PC-9 (cell line): ENCODE data around the gene ADPRM.

Source experiments
- EZH2 ChIP-seq: fragments of 200-600 bp; sonication (generic); IDR thresholded peaks from 2 replicates; pipeline ENCODE4 v1.8.0; 2017; ENCODE audit warnings: antibody characterized with exemption, low read depth
- TF ChIP-seq, protein P1 (sequence below): fragments of 200-600 bp; sonication (generic); conservative IDR thresholded peaks from 2 replicates; pipeline ENCODE4 v1.6.1; 2017; ENCODE audit warnings: mixed run types, antibody characterized with exemption, mild to moderate bottlenecking, moderate library complexity

DNA sequence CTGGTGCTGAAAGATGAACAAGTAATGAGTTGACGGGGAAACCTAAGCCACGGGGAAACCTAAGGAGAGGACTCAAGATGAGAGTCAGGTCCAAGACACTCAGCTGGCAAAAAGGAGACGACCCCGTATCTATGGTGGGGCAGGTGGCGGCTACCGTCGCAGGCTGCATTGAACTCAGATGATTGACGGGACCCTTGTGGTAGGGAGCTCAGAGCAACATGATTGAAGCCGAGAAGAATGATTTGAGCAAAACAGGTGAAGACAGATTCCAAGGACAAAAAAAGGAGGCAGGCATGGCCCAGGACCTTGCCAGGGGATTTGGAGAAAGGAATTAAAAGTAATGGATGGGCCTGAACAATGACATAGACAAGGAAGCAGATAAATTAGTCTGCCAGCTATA lies 32.8 kb upstream of the ADPRM start:
- TF ChIP-seq EZH2, result no peak
- TF ChIP-seq, protein P1, sequence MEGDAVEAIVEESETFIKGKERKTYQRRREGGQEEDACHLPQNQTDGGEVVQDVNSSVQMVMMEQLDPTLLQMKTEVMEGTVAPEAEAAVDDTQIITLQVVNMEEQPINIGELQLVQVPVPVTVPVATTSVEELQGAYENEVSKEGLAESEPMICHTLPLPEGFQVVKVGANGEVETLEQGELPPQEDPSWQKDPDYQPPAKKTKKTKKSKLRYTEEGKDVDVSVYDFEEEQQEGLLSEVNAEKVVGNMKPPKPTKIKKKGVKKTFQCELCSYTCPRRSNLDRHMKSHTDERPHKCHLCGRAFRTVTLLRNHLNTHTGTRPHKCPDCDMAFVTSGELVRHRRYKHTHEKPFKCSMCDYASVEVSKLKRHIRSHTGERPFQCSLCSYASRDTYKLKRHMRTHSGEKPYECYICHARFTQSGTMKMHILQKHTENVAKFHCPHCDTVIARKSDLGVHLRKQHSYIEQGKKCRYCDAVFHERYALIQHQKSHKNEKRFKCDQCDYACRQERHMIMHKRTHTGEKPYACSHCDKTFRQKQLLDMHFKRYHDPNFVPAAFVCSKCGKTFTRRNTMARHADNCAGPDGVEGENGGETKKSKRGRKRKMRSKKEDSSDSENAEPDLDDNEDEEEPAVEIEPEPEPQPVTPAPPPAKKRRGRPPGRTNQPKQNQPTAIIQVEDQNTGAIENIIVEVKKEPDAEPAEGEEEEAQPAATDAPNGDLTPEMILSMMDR, result no peak
